HepG2 (cell line): ENCODE measurements around the gene KCNK10. TPM values are rescaled to one million over a fixed set of nuclear protein-coding genes. Genes with fewer than 3 reads are reported as not detected.

Experiments used
- ATAC-seq: fragments of 200-7000 bp; cut with Tn5 transposase; 3 replicates; pipeline ENCODE4 v1.9.1; 2020; ENCODE audit warnings: mild to moderate bottlenecking, moderate library complexity
- BruUV-seq: library from RNA; stranded (reverse); fragments of 400-500 nt; replicated peaks from 2 replicates; lab custom pipeline; 2021; lab: Mats Ljungman, UMichigan
- CTCF ChIA-PET: fragments of 300-600 bp; formaldehyde crosslinking; extraction: SDS; loops from one replicate; lab custom pipeline; 2021; ENCODE audit warnings: low total read pairs, inconsistent platforms, low intra/inter-chr PET ratio; lab: Yijun Ruan, JAX
- POLR2A ChIA-PET: fragments of 350-600 bp; sonication (Branson Sonifier 250); formaldehyde crosslinking; loops from one replicate; lab custom pipeline; 2020; ENCODE audit warnings: antibody characterized with exemption, inconsistent platforms; lab: Yijun Ruan, JAX
- DNase-seq: peaks from one replicate; pipeline ENCODE4 v3.0.0-alpha.2; 2015; ENCODE audit warnings: low spot score
- FAIRE-seq: peaks from 3 replicates; lab custom pipeline; 2011; peaks lifted over from hg19 to GRCh38; lab: Jason Lieb, UNC
- H2AFZ ChIP-seq: one replicate; pipeline ENCODE4 v1.6.1; 2011; ENCODE audit warnings: low read length, inconsistent platforms
- H3K27ac ChIP-seq: fragments of 300-600 bp; 3 replicates; pipeline ENCODE4 v1.8.0; 2011; ENCODE audit warnings: mixed run types, mild to moderate bottlenecking, mixed read lengths, low read length, inconsistent platforms; ENCODE audit not compliant: insufficient read depth; ENCODE audit errors: extremely low read length
- H3K27me3 ChIP-seq, 2 experiments: fragments of 200-600 bp in 1 of 2; 2 replicates in 1 of 2; 3 replicates in 1 of 2; pipeline versions ENCODE4 v1.6.0 to v1.8.0; 2011; ENCODE audit warnings: low read length in 2 of 2, mild to moderate bottlenecking in 2 of 2, moderate library complexity in 2 of 2, inconsistent platforms in 1 of 2; ENCODE audit not compliant: insufficient read depth in 2 of 2, control insufficient read depth in 1 of 2
- H3K36me3 ChIP-seq, 2 experiments: fragments of 200-600 bp in 1 of 2; replicated peaks in 1 of 2; 2 replicates in 1 of 2; 3 replicates in 1 of 2; pipeline versions ENCODE4 v1.5.1 to v1.8.0; 2011; ENCODE audit warnings: low read length in 2 of 2, inconsistent platforms in 1 of 2; ENCODE audit not compliant: insufficient read depth in 2 of 2, control insufficient read depth in 1 of 2
- H3K4me1 ChIP-seq: 2 replicates; pipeline ENCODE4 v1.5.1; 2012; ENCODE audit warnings: low read length, inconsistent platforms; ENCODE audit not compliant: insufficient read depth
- H3K4me2 ChIP-seq: 2 replicates; pipeline ENCODE4 v1.6.0; 2011; ENCODE audit warnings: low read depth, low read length, inconsistent platforms
- H3K4me3 ChIP-seq, 3 experiments: fragments of 200-600 bp in 1 of 3; sonication (generic), shearing (Covaris generic) in 1 of 3; replicated peaks in 1 of 3; 2 replicates each; pipeline ENCODE4 v1.5.1; 2011 to 2016; ENCODE audit warnings: low read length in 3 of 3, inconsistent platforms in 2 of 3, low read depth in 2 of 3, mild to moderate bottlenecking in 2 of 3, control low read depth in 1 of 3, mixed read lengths in 1 of 3; ENCODE audit not compliant: insufficient read depth in 1 of 3
- H3K79me2 ChIP-seq: one replicate; pipeline ENCODE4 v1.6.1; 2011; ENCODE audit warnings: low read length, inconsistent platforms; ENCODE audit not compliant: insufficient read depth
- H3K9ac ChIP-seq: 2 replicates; pipeline ENCODE4 v1.6.0; 2011; ENCODE audit warnings: mild to moderate bottlenecking, low read depth, low read length, inconsistent platforms; ENCODE audit not compliant: insufficient read depth
- H3K9me3 ChIP-seq: 2 replicates; pipeline ENCODE4 v1.5.1; 2012; ENCODE audit warnings: mild to moderate bottlenecking, low read length
- H4K20me1 ChIP-seq: 2 replicates; pipeline ENCODE4 v1.6.0; 2011; ENCODE audit warnings: inconsistent platforms, mild to moderate bottlenecking, low read length, moderate library complexity; ENCODE audit not compliant: insufficient read depth
- CEBPB ChIP-seq: IDR thresholded peaks from 2 replicates; pipeline ENCODE4 v1.6.1; 2011; ENCODE audit warnings: low read depth, low read length, improper control_type of control experiment, borderline replicate concordance
- FOXK1 ChIP-seq: sonication (generic); formaldehyde crosslinking; IDR thresholded peaks from 2 replicates; pipeline ENCODE4 v1.4.0; 2020; ENCODE audit warnings: low read depth, missing genetic modification reagents, borderline replicate concordance
- PRPF4 ChIP-seq: fragments of 200-400 bp; formaldehyde crosslinking; IDR thresholded peaks from 2 replicates; pipeline ENCODE4 v1.6.1; 2016; ENCODE audit warnings: low read length, low read depth; ENCODE audit not compliant: poor library complexity, severe bottlenecking
- RBM22 ChIP-seq: fragments of 200-400 bp; formaldehyde crosslinking; optimal IDR thresholded peaks from 2 replicates; pipeline ENCODE3; 2017; ENCODE audit warnings: mild to moderate bottlenecking, low read length, moderate library complexity
- RXRA ChIP-seq: sonication (generic); formaldehyde crosslinking; IDR thresholded peaks from 2 replicates; pipeline ENCODE4 v1.5.1; 2020; ENCODE audit warnings: missing genetic modification reagents
- SIN3A ChIP-seq: IDR thresholded peaks from 2 replicates; pipeline ENCODE4 v1.6.1; 2011; ENCODE audit warnings: low read depth, mild to moderate bottlenecking, control low read depth, low read length, borderline replicate concordance
- ZNF556 ChIP-seq: sonication (generic); formaldehyde crosslinking; IDR thresholded peaks from 2 replicates; pipeline ENCODE4 v1.4.0; 2020; ENCODE audit warnings: mild to moderate bottlenecking, missing genetic modification reagents, borderline replicate concordance
- ZNF747 ChIP-seq: sonication (generic); formaldehyde crosslinking; IDR thresholded peaks from 2 replicates; pipeline ENCODE4 v1.8.1; 2023; ENCODE audit warnings: missing genetic modification reagents, mild to moderate bottlenecking, borderline replicate concordance
- WGBS: methylation state at CpG from one replicate; pipeline ENCODE4 v1.1.6; 2017; ENCODE audit warnings: low lambda C conversion rate; 5-methylcytosine and 5-hydroxymethylcytosine counted together
- in situ Hi-C: cut with HindIII; loops from 2 replicates; pipeline ENCODE4 v1.10.0; 2017; ENCODE audit warnings: low pct_unique_long_range_greater_than_20kb; ENCODE audit not compliant: extremely low pct_ligation_motif_present
- intact Hi-C: fragments of 100-400 bp; cut with micrococcal nuclease; formaldehyde crosslinking; loops from one replicate; pipeline ENCODE4 v1.10.0; 2022; ENCODE audit not compliant: unreplicated experiment
- polyA plus RNA-seq, 8 experiments: library from polyadenylated mRNA; depleted of rRNA in 3 of 8; stranded (reverse) in 7 of 8; unstranded in 1 of 8; fragments of >200 nt; fragmentation: Illumina TruSeq in 4 of 8; extraction: Trizol in 4 of 8; gene quantifications; 2 replicates each; pipeline versions ENCODE4 v1.2.1 to v1.2.3, GENCODE V29; 2011 to 2016; ENCODE audit warnings: low read depth in 4 of 8, missing spikeins in 1 of 8, mixed read lengths in 1 of 8; ENCODE audit not compliant: insufficient read depth in 1 of 8
- total RNA-seq, 5 experiments: library from RNA; depleted of rRNA; stranded (reverse); fragments of >200 nt; fragmentation: Illumina TruSeq; extraction: Trizol; gene quantifications; 2 replicates each; pipeline ENCODE4 v1.2.3, GENCODE V29; 2016; ENCODE audit warnings: low read depth in 1 of 5
- TF ChIP-seq, protein P1 (sequence below): sonication (generic); formaldehyde crosslinking; IDR thresholded peaks from 2 replicates; pipeline ENCODE4 v1.5.0; 2020; ENCODE audit warnings: mild to moderate bottlenecking, missing genetic modification reagents
- TF ChIP-seq, protein P2 (sequence below), 2 experiments: sonication (generic) in 1 of 2; formaldehyde crosslinking in 1 of 2; IDR thresholded peaks; 2 replicates each; pipeline versions ENCODE4 v1.6.1 to v1.9.0; 2014 to 2022; ENCODE audit warnings: antibody characterized with exemption in 1 of 2, borderline replicate concordance in 1 of 2, inconsistent platforms in 1 of 2, low read depth in 1 of 2, missing genetic modification reagents in 1 of 2

KCNK10 gene
- total and polyA plus RNA-seq, 2 of the 13 experiments (the other 11 are each of a cell fraction or from before 2014, with no cell fraction given), result not detected

- intact Hi-C loops (no loop called here), in situ Hi-C loops (no loop called here)
- FAIRE-seq, result no peak
- no peaks in the 10 kb centered on the region for H3K36me3 ChIP-seq
- H3K4me1 ChIP-seq, result no peaks in the 10 kb centered on the region
- WGBS, result 19% methylated on average over 17 of the region's 17 CpGs
- H3K4me2 ChIP-seq, result no peak overlapping the region
- no peaks in the 10 kb centered on the region for H3K79me2 ChIP-seq
- H3K4me3 ChIP-seq, result no peak overlapping the region
- H3K27me3 ChIP-seq, result peaks cover 1 to 6% of the 10 kb centered on the region in 2 experiments; a peak in 4 of 5 replicates
- no peak for DNase-seq
- no peak for ATAC-seq
- POLR2A ChIA-PET, result no interaction called here
- CTCF ChIA-PET, result interaction anchor here (0.5 kb wide), 1 partner anchor 427 kb away, joined by 3 read pairs; no protein-coding TSS in a partner anchor
- TF ChIP-seq ZNF747 (CRISPR knock-in tag) (no peak), CEBPB (no peak), SIN3A (no peak), FOXK1 (no peak), RXRA (CRISPR knock-in tag) (no peak), PRPF4 (no peak), ZNF556 (no peak), RBM22 (no peak)
- TF ChIP-seq, protein P1, sequence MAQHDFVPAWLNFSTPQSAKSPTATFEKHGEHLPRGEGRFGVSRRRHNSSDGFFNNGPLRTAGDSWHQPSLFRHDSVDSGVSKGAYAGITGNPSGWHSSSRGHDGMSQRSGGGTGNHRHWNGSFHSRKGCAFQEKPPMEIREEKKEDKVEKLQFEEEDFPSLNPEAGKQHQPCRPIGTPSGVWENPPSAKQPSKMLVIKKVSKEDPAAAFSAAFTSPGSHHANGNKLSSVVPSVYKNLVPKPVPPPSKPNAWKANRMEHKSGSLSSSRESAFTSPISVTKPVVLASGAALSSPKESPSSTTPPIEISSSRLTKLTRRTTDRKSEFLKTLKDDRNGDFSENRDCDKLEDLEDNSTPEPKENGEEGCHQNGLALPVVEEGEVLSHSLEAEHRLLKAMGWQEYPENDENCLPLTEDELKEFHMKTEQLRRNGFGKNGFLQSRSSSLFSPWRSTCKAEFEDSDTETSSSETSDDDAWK (CRISPR knock-in tag), result no peak
- TF ChIP-seq, protein P2, sequence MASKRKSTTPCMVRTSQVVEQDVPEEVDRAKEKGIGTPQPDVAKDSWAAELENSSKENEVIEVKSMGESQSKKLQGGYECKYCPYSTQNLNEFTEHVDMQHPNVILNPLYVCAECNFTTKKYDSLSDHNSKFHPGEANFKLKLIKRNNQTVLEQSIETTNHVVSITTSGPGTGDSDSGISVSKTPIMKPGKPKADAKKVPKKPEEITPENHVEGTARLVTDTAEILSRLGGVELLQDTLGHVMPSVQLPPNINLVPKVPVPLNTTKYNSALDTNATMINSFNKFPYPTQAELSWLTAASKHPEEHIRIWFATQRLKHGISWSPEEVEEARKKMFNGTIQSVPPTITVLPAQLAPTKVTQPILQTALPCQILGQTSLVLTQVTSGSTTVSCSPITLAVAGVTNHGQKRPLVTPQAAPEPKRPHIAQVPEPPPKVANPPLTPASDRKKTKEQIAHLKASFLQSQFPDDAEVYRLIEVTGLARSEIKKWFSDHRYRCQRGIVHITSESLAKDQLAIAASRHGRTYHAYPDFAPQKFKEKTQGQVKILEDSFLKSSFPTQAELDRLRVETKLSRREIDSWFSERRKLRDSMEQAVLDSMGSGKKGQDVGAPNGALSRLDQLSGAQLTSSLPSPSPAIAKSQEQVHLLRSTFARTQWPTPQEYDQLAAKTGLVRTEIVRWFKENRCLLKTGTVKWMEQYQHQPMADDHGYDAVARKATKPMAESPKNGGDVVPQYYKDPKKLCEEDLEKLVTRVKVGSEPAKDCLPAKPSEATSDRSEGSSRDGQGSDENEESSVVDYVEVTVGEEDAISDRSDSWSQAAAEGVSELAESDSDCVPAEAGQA (IDR thresholded peaks at IDR 0.05; ENCODE audit: low read depth), result no peak
- TF ChIP-seq, protein P2 (CRISPR knock-in tag; IDR thresholded peaks at IDR 0.05; ENCODE audit: borderline replicate concordance), result no peak
- H4K20me1 ChIP-seq, result no peaks in the 10 kb centered on the region
- no peak overlapping the region for H2AFZ ChIP-seq
- no peak overlapping the region for H3K27ac ChIP-seq
- no peaks in the 10 kb centered on the region for H3K9me3 ChIP-seq
- no TSS peak for BruUV-seq
- no peak overlapping the region for H3K9ac ChIP-seq
Observed at GRCh38 chr14:88209273-88209672, 113.8 kb downstream of the KCNK10 start.
